Prostate gland (tissue), 2 donors: ENCODE measurements around the gene TGM1.

Source experiments
- POLR2A ChIP-seq: fragments of 450-650 bp; IDR thresholded peaks from one replicate; pipeline ENCODE4 v1.6.1; 2016; ENCODE audit warnings: antibody characterized with exemption, mild to moderate bottlenecking
- TF ChIP-seq, protein P1 (sequence below), 4 experiments: fragments of 200-600 bp in 2 of 4; fragments of 450-650 bp in 2 of 4; sonication (generic) in 2 of 4; IDR thresholded peaks; 1 replicate in 3 of 4; 2 replicates in 1 of 4; pipeline ENCODE4 v1.5.1; 2016 to 2019; ENCODE audit warnings: antibody characterized with exemption in 4 of 4, mild to moderate bottlenecking in 2 of 4, moderate library complexity in 2 of 4

- TF ChIP-seq, protein P1, sequence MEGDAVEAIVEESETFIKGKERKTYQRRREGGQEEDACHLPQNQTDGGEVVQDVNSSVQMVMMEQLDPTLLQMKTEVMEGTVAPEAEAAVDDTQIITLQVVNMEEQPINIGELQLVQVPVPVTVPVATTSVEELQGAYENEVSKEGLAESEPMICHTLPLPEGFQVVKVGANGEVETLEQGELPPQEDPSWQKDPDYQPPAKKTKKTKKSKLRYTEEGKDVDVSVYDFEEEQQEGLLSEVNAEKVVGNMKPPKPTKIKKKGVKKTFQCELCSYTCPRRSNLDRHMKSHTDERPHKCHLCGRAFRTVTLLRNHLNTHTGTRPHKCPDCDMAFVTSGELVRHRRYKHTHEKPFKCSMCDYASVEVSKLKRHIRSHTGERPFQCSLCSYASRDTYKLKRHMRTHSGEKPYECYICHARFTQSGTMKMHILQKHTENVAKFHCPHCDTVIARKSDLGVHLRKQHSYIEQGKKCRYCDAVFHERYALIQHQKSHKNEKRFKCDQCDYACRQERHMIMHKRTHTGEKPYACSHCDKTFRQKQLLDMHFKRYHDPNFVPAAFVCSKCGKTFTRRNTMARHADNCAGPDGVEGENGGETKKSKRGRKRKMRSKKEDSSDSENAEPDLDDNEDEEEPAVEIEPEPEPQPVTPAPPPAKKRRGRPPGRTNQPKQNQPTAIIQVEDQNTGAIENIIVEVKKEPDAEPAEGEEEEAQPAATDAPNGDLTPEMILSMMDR (IDR thresholded peaks at IDR 0.05) = no peak
- no peak for TF ChIP-seq POLR2A
Observed at GRCh38 chr14:24261256-24261968, 1.6 kb downstream of the TGM1 start.
